ENCODE measurements around the gene PLA2G1B.

The PLA2G1B gene

GRCh38 chr12:120323772-120324171 is 3.8 kb downstream of the PLA2G1B start:
- DNase-seq: no peak

DNA sequence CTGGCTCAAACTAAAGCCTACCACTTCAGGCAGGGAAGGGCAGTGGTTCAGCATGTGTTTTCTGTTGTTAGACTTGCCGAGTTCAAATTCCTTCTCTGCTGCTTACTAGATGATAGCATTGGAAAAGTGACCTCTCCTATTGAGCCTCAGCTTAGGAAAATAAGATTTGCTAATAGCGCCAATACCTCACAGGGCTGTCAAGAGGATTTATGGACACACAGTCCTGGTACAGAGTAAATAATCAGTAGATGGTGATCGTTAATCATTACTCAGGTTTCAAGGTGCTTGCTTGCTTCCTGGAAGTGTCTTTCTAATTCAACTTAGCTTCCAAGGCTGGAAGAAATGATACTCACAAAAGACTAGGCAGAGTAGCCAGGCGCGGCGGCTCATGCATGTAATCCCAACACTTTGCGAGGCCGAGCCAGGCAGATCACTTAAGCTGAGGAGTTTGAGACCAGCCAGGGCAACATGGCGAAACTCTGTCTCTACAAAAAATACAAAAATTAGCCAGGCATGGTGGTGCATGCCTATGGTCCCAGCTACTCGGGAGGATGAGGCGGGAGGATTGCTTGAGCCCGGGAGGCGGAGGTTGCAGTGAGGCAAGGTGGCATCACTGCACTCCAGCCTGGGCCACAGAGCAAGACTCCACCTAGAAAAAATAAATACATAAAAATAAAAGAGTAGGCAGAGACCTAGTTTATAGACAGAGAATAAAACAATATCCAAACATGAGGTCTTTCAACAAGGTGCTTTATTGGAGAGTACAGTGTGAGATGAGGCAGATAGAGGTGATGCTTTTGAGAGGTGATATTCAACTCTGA is 6.0 kb downstream of the PLA2G1B start:
- no peak for DNase-seq

DNA sequence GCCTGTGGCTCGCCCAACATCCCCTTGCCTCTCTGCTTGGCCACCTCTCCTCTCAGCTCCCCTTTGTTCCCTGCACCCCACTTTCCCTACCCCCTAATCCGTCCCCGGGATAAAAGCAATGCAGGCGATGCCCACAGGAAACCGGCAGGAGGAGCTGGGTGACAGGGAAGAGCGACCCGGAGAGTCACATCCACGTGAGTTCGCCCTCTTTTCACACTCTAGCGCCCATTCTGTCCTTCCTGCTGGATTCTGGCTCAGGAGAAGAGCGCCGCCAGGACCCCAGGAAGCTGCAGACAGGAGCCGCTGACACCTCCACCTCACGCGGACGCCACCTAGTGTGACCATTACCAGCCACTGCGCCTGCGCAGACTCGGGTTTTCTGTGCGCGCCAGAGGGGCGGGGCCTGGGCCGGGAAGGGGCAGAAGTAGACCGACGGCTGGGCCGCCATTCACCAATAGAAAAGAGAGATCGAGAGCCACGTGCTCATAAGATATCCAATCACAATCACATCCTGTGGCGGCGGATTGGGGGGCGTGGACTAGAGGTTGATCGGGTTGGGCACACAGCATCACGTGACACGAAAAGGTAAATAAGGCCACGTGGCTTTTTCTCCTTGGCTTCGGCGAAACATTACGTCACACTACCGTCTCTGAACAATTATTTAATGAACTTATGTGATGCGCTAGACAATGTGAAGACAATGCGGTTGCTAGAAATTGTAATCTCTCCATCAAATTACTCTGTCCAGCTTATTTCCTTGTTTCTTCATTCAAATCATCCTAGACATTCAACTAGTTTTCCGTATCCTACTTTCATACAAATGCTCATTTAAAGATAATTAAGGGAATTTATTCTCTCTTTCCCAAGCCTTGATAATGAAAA is 10.1 kb downstream of the PLA2G1B start:
- peak; percentile 100 for DNase-seq

DNA sequence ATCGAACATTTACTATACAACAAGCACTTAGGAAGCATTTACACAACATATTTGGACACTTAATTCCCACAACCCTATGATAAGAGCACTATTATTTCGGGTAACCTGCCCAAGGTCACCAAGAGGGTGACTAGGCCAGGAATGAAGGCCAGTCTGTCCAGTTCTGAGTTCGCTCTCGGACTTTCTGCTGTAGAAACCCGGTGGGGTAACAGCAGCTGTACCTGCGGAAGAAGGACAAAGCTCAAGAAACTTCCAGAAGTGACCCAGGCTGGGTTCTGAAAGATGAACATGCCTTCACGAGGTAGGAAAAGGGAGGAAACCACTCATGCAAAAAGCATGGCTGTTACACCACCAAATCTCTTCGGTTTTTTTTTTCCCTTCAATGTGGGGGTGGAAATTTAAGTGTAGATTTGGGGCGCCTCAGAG is 10.8 kb downstream of the PLA2G1B start:
- DNase-seq: no peak

DNA sequence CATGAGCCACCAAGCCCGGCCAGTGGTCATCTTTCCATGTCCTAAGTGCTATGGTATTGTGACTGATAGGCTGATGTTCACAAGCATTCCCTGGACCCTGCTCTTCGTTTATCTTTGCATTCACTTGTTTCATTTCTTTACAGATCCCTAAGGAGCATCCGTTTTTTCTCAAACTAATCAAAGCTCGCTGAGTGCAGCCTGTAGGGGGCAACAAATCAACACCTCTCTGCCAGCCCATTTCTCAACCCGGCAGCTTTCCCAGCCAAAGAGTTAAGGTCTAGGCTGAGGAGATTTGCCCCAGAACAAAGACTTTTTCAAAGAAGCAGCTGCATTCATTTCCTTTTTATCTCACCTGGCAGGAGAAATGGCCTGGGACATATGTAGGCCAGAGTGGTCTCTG is 13.4 kb downstream of the PLA2G1B start:
- no peak for DNase-seq

DNA sequence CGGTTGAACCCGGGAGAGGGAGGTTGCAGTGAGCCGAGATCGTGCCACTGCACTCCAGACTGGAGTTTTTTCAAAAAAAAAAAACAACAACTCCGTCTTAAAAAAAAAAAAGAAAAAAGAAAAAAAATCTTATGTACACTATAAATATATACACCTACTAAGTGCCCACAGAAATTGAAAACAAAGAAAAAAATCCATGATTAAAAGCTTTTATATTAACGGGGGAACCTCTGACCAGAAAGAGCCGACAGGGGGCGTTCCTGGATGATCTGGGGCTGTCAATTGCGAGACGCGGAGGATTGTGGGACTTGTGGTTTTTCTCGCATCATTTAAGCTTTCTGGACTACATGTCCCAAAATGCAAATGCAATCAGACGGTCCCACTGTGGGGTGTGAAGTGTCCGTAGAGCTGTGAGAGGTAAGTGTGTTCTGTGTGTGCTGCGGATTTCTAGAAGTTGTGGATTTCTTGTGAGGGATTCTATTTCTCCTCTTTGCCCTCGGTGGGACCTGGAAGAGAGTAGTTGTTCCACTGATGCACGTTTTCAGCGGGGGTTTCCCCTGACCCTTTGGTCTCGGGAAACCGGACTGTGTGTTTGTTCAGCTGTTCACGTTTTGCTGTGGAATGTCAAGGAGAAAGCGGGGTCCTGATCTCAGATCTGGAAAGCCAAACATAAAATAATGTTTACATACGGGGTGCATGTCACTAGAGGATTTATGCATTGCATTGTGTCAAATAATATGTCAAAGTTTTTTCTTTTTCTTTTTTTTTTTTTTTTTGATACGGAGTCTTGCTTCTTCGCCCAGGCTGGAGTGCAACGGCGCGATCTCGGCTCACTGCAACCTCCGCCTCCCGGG is 25.4 kb downstream of the PLA2G1B start, which contains the start of gene SIRT4:
Gene SIRT4 (plus strand): TSS at position 360 of the 854 bp plus-strand sequence. CDS start 1,241 bp downstream, outside the sequence.
- DNase-seq: peak; percentile 90

GRCh38 chr12:120292661-120293531 is 34.7 kb downstream of the PLA2G1B start, which contains the start of gene RNU4-1:
Gene RNU4-1 (minus strand): TSS chr12:120293237.
- peak; percentile 85 for DNase-seq

GRCh38 chr12:120292411-120292660 is 35.2 kb downstream of the PLA2G1B start:
- DNase-seq: no peak

DNA sequence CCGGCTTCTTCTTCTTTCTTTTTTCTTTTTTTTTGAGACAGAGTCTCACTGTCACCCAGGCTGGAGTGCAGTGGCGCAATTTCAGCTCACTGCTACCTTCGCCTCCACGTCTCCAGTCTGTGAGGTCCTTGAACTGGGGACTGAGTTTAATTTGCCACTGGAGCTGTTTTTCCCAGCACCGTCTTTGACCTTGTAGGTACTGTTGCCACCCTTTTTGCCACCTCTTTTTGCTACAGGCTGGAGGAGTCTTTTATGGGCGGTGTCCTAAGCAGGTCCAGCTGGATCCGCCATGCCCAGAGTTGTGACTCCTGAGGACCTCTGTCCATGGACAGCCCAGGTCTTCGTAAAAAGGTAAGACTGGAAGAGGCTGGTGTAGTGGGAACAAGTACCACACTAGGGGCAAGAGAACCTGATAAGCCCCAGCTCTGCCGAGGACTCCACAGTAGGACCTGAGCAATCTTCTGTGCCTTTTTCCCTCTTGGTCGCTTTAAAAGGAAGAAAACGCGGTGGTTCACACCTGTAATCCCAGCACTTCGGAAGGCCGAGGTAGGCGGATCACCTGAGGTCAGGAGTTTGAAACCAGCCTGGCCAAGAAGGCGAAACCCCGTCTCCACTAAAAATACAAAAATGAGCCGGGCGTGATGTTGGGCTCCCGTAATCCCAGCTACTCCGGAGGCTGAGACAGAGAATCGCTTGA is 36.8 kb downstream of the PLA2G1B start:
- no peak for DNase-seq

GRCh38 chr12:120287491-120287890 is 40.1 kb downstream of the PLA2G1B start:
- DNase-seq: no peak

- no peak for DNase-seq
Observed at GRCh38 chr12:120286768-120287490, 40.6 kb downstream of the PLA2G1B start.

- no peak for DNase-seq
Observed at GRCh38 chr12:120284381-120284780, 43.2 kb downstream of the PLA2G1B start.

GRCh38 chr12:120283318-120283717 is 44.3 kb downstream of the PLA2G1B start:
- no peak for DNase-seq

DNA sequence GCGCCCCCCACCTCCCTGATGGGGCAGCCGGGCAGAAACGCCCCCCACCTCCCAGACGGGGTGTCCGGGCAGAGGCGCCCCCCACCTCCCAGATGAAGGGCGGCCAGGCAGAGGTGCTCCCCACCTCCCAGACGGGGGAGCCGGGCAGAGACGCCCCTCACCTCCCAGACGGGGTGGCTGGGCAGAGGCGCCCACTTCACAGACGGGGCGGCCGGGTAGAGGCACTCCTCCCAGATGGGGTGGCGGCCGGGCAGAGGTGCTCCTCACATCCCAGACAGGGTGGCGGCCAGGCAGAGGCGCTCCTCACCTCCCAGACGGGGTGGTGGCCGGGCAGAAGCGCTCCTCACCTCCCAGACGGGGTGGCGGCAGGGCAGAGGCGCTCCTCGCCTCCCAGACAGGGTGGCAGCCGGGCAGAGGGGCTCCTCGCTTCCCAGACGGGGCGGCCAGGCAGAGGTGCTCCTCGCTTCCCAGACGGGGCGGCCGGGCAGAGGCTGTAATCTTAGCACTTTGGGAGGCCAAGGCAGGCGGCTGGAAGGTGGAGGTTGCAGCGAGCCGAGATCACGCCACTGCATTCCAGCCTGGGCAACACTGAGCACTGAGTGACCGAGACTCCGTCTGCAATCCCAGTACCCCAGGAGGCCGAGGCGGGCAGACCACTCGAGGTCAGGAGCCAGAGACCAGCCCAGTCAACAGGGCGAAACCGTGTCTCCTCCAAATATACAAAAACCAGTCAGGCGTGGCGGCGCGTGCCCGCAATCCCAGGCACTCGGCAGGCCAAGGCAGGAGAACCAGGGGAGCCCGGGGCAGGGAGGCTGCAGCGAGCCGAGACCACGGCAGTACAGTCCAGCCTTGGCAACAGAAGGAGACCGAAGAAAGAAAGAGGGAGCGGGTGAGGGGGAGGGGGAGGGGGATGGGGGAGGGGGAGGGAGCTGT is 49.2 kb downstream of the PLA2G1B start:
- no peak for DNase-seq

- DNase-seq: no peak
Observed at GRCh38 chr12:120276734-120277133, 50.8 kb downstream of the PLA2G1B start.
